Measurements from ENCODE around the gene MCL1.

MCL1 gene

GRCh38 chr1:150615346-150616201 lies 36.2 kb upstream of the MCL1 start:
- Histone ChIP-seq H3F3A (ENCODE audit: low read depth) (peaks cover 12% of the 10 kb centered on the region; the same call in 1 of the 2 replicates), H3K4me1 (ENCODE audit: insufficient read depth, low read length, poor library complexity, severe bottlenecking) (peaks cover 44% of the 10 kb centered on the region), H3K9me2 (replicated peaks; ENCODE audit: low read depth, low read length) (no peaks in the 10 kb centered on the region), H3K27me3 (ENCODE audit: insufficient read depth, low read length, poor library complexity, severe bottlenecking) (no peaks in the 10 kb centered on the region), H3K4me2 (ENCODE audit: low read depth, low read length, poor library complexity, severe bottlenecking) (peak overlapping the region; percentile 24), H3K4me3 (ENCODE audit: low read length, poor library complexity, severe bottlenecking) (no peak overlapping the region), H2AFZ (ENCODE audit: low read length) (no peak overlapping the region), H4K20me1 (ENCODE audit: insufficient read depth, low read length, poor library complexity, severe bottlenecking) (no peaks in the 10 kb centered on the region), H3K9me3 (ENCODE audit: insufficient read depth, low read depth, low read length) (no peaks in the 10 kb centered on the region), H3K9ac (ENCODE audit: low read depth, low read length, poor library complexity, severe bottlenecking) (no peak overlapping the region), H3K79me2 (ENCODE audit: insufficient read depth, low read length) (no peaks in the 10 kb centered on the region), H3K36me3 (ENCODE audit: insufficient read depth, low read length) (peaks cover 12% of the 10 kb centered on the region; the same call in 1 of the 2 replicates)
- TF ChIP-seq CTCF (conservative IDR thresholded peaks at IDR 0.05; ENCODE audit: low read length) (no peak), EZH2phosphoT487 (IDR thresholded peaks at IDR 0.05; ENCODE audit: borderline replicate concordance) (no peak)

- Histone ChIP-seq H3K9me3 (ENCODE audit: insufficient read depth, low read depth, low read length) (no peaks in the 10 kb centered on the region), H3K27me3 (ENCODE audit: insufficient read depth, low read length, poor library complexity, severe bottlenecking) (no peaks in the 10 kb centered on the region), H3K4me1 (ENCODE audit: insufficient read depth, low read length, poor library complexity, severe bottlenecking) (peaks cover 44% of the 10 kb centered on the region), H3K9ac (ENCODE audit: low read depth, low read length, poor library complexity, severe bottlenecking) (peak overlapping the region; percentile 50), H3K4me3 (ENCODE audit: low read length, poor library complexity, severe bottlenecking) (peak overlapping the region; percentile 61), H3F3A (ENCODE audit: low read depth) (peaks cover 12% of the 10 kb centered on the region; the same call in 1 of the 2 replicates), H3K79me2 (ENCODE audit: insufficient read depth, low read length) (no peaks in the 10 kb centered on the region), H2AFZ (ENCODE audit: low read length) (no peak overlapping the region), H3K9me2 (replicated peaks; ENCODE audit: low read depth, low read length) (no peaks in the 10 kb centered on the region), H4K20me1 (ENCODE audit: insufficient read depth, low read length, poor library complexity, severe bottlenecking) (no peaks in the 10 kb centered on the region), H3K4me2 (ENCODE audit: low read depth, low read length, poor library complexity, severe bottlenecking) (peak overlapping the region; percentile 75), H3K36me3 (ENCODE audit: insufficient read depth, low read length) (no peaks in the 10 kb centered on the region)
- TF ChIP-seq EZH2phosphoT487 (IDR thresholded peaks at IDR 0.05; ENCODE audit: borderline replicate concordance), result no peak
Measured at GRCh38 chr1:150613061-150613920, 33.9 kb upstream of the MCL1 start.

GRCh38 chr1:150612014-150612345 lies 32.6 kb upstream of the MCL1 start:
- Histone ChIP-seq H2AFZ (ENCODE audit: low read length) (no peak overlapping the region), H3K9me3 (ENCODE audit: insufficient read depth, low read depth, low read length) (no peaks in the 10 kb centered on the region), H3K36me3 (ENCODE audit: insufficient read depth, low read length) (no peaks in the 10 kb centered on the region), H4K20me1 (ENCODE audit: insufficient read depth, low read length, poor library complexity, severe bottlenecking) (no peaks in the 10 kb centered on the region), H3K4me1 (ENCODE audit: insufficient read depth, low read length, poor library complexity, severe bottlenecking) (peaks cover 44% of the 10 kb centered on the region), H3K9ac (ENCODE audit: low read depth, low read length, poor library complexity, severe bottlenecking) (no peak overlapping the region), H3K4me3 (ENCODE audit: low read length, poor library complexity, severe bottlenecking) (no peak overlapping the region), H3K4me2 (ENCODE audit: low read depth, low read length, poor library complexity, severe bottlenecking) (no peak overlapping the region), H3K9me2 (replicated peaks; ENCODE audit: low read depth, low read length) (no peaks in the 10 kb centered on the region), H3K27me3 (ENCODE audit: insufficient read depth, low read length, poor library complexity, severe bottlenecking) (no peaks in the 10 kb centered on the region), H3F3A (ENCODE audit: low read depth) (peaks cover 12% of the 10 kb centered on the region; the same call in 1 of the 2 replicates), H3K79me2 (ENCODE audit: insufficient read depth, low read length) (no peaks in the 10 kb centered on the region)
- no peak for TF ChIP-seq EZH2phosphoT487 (IDR thresholded peaks at IDR 0.05; ENCODE audit: borderline replicate concordance)
- no peak for TF ChIP-seq CTCF (conservative IDR thresholded peaks at IDR 0.05; ENCODE audit: low read length)
